ENCODE results near the gene CPAMD8.
"Not testable (repeated sequence)": the region's sequence is repeated elsewhere in the genome, so short reads cannot be mapped to it uniquely, and the experiment has no call there.

CPAMD8 gene

DNA sequence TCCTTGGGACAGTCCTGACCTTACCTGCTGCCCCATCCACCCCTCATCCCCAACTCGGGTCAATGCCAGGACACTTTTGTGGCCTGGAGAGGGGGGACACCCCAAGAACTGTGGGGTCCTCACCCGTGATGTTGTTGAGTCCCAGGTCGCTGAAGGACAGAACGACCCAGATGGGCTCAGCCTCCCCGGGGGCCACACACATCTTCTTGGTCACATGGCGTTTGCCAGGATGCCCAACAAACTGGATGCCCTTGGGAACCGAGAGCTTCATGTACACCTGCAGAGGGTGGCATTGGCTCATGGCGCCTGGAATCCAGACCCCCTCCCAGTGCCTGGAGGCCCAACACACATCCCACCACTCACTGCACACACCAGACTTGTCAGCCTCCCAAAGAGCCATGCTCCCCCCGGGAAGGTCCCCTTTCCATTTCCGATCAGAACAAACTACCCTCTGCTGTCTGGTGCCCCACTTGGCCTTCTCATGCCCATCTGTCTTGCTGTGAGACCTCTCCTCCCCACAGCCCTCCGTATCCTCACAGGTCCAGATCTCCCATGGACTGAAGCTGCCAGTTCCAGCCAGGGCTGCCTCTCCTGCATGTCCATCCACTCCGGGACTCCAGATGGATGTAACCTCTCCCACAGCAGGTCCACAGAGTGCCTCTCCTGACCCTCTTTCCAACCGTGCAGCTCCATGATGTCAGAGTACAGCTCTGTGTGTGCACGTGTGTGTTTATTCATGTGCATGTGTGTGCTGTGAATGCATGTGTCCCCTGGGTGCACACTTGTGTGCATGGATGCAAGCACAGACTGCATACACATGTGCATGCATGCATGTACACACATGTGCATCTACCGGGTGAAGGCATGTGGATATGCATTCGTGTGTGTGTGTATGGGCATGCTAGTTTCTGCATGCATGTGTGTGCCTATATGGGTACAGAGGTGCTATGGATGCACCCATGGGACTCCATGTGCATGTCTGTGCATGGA, 79.4 kb downstream of the CPAMD8 start:
- FAIRE-seq (no peak), DNase-seq (ENCODE audit: low spot score) (no peak)

- FAIRE-seq: no peak
Measured at GRCh38 chr19:16945762-16946465, 80.7 kb downstream of the CPAMD8 start.

GRCh38 chr19:16945364-16945714, 81.3 kb downstream of the CPAMD8 start:
- DNase-seq (ENCODE audit: low spot score) (no peak), FAIRE-seq (no peak)

More at GRCh38 chr19:16945762-16946465, 80.7 kb downstream of the CPAMD8 start:
- DNase-seq (ENCODE audit: low spot score): no peak

GRCh38 chr19:16944626-16945363, 81.8 kb downstream of the CPAMD8 start:
- DNase-seq (ENCODE audit: low spot score): no peak

GRCh38 chr19:16943942-16944625, 82.5 kb downstream of the CPAMD8 start:
- FAIRE-seq (no peak), DNase-seq (ENCODE audit: low spot score) (no peak)

More at GRCh38 chr19:16944626-16945363, 81.8 kb downstream of the CPAMD8 start:
- FAIRE-seq: no peak

DNA sequence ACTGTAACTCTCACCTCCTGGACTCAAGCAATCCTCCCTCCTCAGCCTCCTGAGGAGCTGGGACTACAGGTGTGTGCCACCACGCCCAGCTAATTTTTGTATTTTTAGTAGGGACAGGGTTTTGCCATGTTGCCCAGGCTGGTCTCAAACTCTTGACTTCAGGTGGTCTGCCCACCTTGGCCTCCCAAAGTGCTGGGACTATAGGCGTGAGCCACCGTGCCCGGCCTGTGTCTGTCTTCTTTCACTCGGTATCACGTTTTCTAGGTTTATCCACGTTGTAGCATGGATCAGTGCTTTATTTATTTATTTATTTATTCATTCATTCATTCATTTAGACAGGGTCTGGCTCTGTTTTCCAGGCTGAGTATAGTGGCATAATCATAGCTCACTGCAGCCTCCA, 83.5 kb downstream of the CPAMD8 start:
- not testable (repeated sequence) for FAIRE-seq; DNase-seq (ENCODE audit: low spot score)

GRCh38 chr19:16942583-16942982, 84.0 kb downstream of the CPAMD8 start:
- FAIRE-seq (no peak), DNase-seq (ENCODE audit: low spot score) (no peak)

DNA sequence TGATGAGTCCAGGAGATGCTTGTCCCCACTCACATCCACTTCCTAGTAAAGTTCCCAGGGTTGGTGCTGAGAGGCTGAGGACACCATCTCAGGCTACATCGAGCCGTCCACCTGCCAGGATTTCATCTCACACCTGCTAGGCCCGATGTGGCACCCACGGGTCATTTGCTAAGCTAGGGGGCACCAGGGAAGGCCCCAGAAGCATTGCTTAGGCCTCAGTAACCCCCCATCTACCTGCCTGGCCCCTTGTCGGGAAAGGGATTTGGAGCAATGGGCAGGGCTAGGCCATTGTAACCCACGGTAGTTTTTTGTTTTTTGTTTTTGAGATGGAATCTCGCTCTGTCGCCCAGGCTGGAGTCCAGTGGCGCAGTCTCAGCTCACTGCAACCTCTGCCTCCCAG, 86.0 kb downstream of the CPAMD8 start:
- DNase-seq (ENCODE audit: low spot score): no peak
- no peak for FAIRE-seq

DNA sequence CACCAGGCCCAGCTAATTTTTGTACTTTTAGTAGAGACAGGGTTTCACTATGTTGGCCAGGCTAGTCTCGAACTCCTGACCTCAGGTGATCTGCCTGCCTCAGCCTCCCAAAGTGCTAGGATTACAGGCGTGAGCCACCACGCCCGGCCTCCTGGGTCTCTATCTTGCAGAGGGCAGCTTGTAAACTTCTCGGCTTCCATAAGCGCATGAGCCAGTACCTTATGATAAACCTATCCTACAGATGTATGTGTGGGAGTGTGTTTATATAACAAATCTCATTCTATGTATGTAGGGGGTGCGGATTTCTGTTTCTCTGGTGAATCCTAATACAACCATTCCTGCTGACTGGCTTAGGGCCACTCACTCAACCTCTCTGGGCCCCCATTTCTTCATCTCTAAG, 86.5 kb downstream of the CPAMD8 start:
- DNase-seq (ENCODE audit: low spot score); FAIRE-seq: not testable (repeated sequence)

- no peak for FAIRE-seq
- DNase-seq (ENCODE audit: low spot score): no peak
Measured at GRCh38 chr19:16938211-16938610, 88.4 kb downstream of the CPAMD8 start.

GRCh38 chr19:16937796-16938195, 88.8 kb downstream of the CPAMD8 start:
- FAIRE-seq; DNase-seq (ENCODE audit: low spot score): not testable (repeated sequence)

DNA sequence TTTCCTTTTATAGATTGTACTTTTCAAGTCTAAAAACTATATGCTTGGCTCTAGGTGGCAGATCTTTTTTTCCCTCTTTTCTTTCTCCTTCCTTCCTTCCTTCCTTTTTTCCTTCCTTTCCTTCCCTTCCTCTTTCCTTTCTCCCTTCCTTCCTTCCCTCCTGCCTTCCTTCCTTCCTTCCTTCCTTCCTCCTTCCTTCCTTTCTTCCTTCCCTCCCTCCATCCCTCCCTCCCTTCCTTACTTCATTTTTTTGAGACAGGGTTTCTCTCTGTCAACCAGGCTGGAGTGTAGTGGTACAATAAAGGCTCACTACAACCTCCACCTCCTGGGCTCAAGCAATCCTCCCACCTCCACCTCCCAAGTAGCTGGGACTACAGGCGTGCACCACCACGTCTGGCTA, 89.7 kb downstream of the CPAMD8 start:
- no peak for FAIRE-seq
- DNase-seq (ENCODE audit: low spot score): no peak

DNA sequence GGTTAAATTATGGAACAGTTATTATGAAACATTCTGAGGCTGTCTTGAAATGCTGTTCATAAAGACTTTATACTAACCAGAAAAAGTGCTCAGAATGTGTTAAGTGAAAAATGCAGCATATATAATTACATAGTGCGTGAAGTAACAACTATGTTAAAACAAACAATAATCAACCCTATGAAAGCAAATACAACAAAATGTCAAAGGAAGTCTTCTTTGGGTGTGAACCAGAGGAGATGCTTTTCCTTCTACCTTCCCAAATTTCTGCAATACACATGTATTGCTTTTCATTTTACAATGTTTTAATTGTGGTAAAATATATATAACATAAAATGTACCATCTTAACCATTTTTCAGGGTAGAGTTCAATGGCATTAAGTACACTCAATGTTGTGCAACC, 92.1 kb downstream of the CPAMD8 start:
- no peak for DNase-seq (ENCODE audit: low spot score)
- no peak for FAIRE-seq

- DNase-seq (ENCODE audit: low spot score) (no peak), FAIRE-seq (no peak)
Measured at GRCh38 chr19:16931306-16931705, 95.3 kb downstream of the CPAMD8 start.

- FAIRE-seq (no peak), DNase-seq (ENCODE audit: low spot score) (no peak)
Measured at GRCh38 chr19:16930753-16931152, 95.9 kb downstream of the CPAMD8 start.

DNA sequence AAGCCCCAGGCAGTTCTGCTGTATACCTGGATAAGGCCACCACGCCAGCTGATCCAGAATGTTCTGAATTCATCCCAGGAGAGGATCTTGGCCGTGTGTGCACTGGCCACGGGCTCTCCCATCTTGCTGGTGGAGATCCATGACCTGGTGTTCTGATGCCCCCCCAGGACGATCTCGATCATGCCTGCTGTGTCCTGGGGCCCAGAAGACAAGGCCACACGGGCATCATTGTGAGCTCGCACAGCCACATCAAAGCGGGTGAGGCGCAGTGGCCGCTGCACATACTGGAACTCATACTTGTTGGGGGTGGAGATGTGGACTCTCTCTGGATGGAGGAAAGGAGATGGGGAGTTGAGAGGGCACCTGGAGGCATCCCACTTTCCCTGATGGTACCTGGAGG, 97.7 kb downstream of the CPAMD8 start:
- FAIRE-seq: no peak

GRCh38 chr19:16928351-16928750, 98.3 kb downstream of the CPAMD8 start:
- DNase-seq (ENCODE audit: low spot score): no peak
- no peak for FAIRE-seq

More for the DNA sequence above, 97.7 kb downstream of the CPAMD8 start:
- no peak for DNase-seq (ENCODE audit: low spot score)

- FAIRE-seq (no peak), DNase-seq (ENCODE audit: low spot score) (no peak)
Measured at GRCh38 chr19:16927883-16928282, 98.7 kb downstream of the CPAMD8 start.

DNA sequence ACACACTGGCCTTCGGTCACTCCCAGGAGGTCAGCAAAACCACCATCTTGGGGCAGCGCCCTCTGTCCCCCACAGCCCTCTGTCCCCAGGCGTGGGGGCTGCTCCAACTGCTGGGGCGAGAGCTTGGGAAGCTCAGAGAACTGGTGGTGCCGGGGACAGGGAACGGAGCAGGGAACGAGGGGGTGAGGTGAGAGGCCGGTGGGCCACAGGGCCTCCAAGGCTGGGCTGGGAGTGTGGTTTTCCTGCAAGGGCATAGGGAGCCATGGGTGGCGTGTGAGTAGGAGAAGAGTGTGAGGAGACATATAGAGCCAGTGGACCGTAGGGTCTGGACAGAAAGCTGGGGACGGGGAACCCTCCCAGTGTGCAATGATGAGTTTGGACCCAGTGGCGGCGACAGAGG, 103.7 kb downstream of the CPAMD8 start:
- DNase-seq (ENCODE audit: low spot score) (no peak), FAIRE-seq (no peak)

GRCh38 chr19:16922592-16922934, 104.0 kb downstream of the CPAMD8 start:
- FAIRE-seq (no peak), DNase-seq (ENCODE audit: low spot score) (no peak)

Measured in RCC 7860 (cell line).